ENCODE measurements around the gene ZNF28.
"Not testable (repeated sequence)": the region's sequence is repeated elsewhere in the genome, so short reads cannot be mapped to it uniquely, and the experiment has no call there.

ZNF28 gene

GRCh38 chr19:52809801-52810200, 11.6 kb downstream of the ZNF28 start:
- H3K4me3 ChIP-seq (ENCODE audit: low read depth, low read length): no peak overlapping the region
- no peak for DNase-seq (ENCODE audit: low read depth)
- no peak for TF ChIP-seq POLR2A (IDR thresholded peaks at IDR 0.05; ENCODE audit: extremely low read depth, insufficient read length)
- TF ChIP-seq MAX (IDR thresholded peaks at IDR 0.05; ENCODE audit: low read depth, low read length): no peak
- TF ChIP-seq, protein P1, sequence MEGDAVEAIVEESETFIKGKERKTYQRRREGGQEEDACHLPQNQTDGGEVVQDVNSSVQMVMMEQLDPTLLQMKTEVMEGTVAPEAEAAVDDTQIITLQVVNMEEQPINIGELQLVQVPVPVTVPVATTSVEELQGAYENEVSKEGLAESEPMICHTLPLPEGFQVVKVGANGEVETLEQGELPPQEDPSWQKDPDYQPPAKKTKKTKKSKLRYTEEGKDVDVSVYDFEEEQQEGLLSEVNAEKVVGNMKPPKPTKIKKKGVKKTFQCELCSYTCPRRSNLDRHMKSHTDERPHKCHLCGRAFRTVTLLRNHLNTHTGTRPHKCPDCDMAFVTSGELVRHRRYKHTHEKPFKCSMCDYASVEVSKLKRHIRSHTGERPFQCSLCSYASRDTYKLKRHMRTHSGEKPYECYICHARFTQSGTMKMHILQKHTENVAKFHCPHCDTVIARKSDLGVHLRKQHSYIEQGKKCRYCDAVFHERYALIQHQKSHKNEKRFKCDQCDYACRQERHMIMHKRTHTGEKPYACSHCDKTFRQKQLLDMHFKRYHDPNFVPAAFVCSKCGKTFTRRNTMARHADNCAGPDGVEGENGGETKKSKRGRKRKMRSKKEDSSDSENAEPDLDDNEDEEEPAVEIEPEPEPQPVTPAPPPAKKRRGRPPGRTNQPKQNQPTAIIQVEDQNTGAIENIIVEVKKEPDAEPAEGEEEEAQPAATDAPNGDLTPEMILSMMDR (IDR thresholded peaks at IDR 0.05; ENCODE audit: low read depth, low read length): no peak
- no peak for TF ChIP-seq MYC (IDR thresholded peaks at IDR 0.05; ENCODE audit: low read depth, low read length)

DNA sequence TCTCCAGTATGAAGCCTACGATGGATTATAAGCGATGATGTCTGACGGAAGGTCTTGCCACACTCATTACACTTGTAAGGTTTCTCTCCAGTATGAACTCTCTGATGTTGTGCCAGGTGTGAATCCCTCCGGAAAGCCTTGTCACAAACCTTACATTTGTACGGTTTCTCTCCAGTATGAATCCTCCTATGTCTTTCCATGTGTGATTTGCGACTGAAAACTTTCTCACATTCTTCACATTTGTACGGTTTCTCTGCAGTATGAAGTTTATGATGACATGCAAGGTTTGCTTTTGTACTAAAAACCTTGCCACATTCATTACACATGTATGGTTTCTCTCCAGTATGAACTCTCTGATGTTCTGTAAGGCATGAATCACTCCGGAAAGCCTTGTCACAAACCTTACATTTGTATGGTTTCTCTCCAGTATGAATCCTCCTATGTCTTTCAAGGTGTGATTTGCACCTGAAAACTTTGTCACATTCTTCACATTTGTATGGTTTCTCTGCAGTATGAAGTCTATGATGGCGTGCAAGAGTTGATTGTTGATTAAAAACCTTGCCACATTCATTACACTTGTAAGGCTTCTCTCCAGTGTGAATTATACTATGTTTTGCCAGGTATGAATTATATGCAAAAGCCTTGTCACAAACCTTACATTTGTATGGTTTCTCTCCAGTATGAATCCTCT, 21.3 kb downstream of the ZNF28 start:
- not testable (repeated sequence) for DNase-seq (ENCODE audit: low read depth); H3K4me3 ChIP-seq (ENCODE audit: low read depth, low read length)

GRCh38 chr19:52789440-52789839, 32.0 kb downstream of the ZNF28 start:
- DNase-seq (ENCODE audit: low read depth): no peak
- no peak for TF ChIP-seq MAX (IDR thresholded peaks at IDR 0.05; ENCODE audit: low read depth, low read length)
- TF ChIP-seq, protein P1 (IDR thresholded peaks at IDR 0.05; ENCODE audit: low read depth, low read length): no peak
- TF ChIP-seq MYC (IDR thresholded peaks at IDR 0.05; ENCODE audit: low read depth, low read length): no peak
- no peak for TF ChIP-seq POLR2A (IDR thresholded peaks at IDR 0.05; ENCODE audit: extremely low read depth, insufficient read length)
- H3K4me3 ChIP-seq (ENCODE audit: low read depth, low read length): no peak overlapping the region

DNA sequence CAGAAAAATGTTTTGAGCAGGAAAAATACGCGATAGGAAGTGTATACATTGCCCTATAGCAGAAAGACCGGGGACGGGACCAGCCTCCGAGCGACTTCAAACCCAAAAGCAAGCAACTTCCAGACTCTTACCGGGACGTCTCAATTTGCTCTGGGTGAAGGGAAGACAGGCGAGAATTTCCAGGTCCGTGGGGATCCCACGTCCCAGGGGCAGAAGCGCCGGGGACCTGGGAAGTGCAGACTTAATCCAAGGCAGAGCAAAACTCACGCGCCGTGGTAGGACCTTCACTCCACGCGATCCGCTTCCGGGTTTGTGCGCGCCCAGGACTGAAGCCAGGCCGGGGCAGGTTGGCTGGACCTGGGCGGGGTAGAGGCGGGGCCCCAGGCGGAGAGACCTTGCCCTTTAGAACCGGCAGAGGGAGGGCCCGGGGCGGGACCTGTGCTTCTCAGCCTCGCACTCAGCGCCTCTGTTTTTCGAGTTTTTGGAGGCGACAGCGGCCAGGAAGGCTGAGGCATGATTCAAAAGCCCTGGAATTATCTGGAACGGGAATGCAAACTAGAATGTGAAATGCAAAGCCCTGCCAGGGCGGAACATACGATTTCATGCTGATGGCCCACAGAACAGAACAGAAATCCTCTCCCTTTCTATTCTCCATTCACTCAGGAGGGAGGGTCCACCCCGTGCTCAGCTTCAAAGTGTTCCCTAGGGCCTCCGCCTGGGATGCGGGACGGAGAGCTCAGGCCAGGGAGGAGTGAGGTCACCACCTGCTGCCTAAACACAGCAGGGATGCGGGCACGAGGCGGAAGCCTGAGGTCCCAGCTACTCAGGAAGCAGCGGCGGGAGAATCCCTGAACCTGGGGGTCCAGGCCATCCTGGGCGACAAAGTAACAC, 34.7 kb downstream of the ZNF28 start, which contains the start of gene ZNF600:
TSS of gene ZNF600 (minus strand) at position 328 of the 891 bp plus-strand sequence. CDS start 7,903 bp downstream, outside the sequence.
- peak; percentile 87 for DNase-seq (ENCODE audit: low read depth)
- peak within 1 kb of the TSS; percentile 71 for H3K4me3 ChIP-seq (ENCODE audit: low read depth, low read length)
- TF ChIP-seq MYC (IDR thresholded peaks at IDR 0.05; ENCODE audit: low read depth, low read length): 0 out of 2 replicates have a peak, but pooled peaks have one; percentile 33
- TF ChIP-seq MAX (IDR thresholded peaks at IDR 0.05; ENCODE audit: low read depth, low read length): peak; percentile 66
- peak; percentile 57 for TF ChIP-seq POLR2A (IDR thresholded peaks at IDR 0.05; ENCODE audit: extremely low read depth, insufficient read length)

DNA sequence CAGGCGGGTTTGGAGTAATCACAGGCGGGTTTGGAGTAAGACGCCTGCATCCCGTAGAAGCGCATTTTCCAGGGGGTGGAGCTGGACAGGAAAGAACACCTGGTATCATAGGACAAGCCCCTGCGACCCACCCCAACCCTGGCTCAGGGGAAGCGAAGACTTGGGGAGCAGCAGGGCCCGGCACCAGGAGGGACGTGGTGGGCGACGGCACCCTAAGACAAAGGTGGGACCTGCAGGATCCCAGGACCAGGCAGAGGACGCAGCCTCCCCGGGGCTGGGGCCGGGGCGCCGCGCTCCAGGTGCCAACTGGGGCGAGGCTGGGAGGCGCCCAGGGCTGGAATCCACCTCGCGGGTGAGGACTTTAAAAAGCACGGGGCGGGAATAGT, 35.4 kb downstream of the ZNF28 start:
- TF ChIP-seq MYC (IDR thresholded peaks at IDR 0.05; ENCODE audit: low read depth, low read length) (no peak), POLR2A (IDR thresholded peaks at IDR 0.05; ENCODE audit: extremely low read depth, insufficient read length) (no peak), MAX (IDR thresholded peaks at IDR 0.05; ENCODE audit: low read depth, low read length) (no peak)
- TF ChIP-seq, protein P1 (IDR thresholded peaks at IDR 0.05; ENCODE audit: low read depth, low read length): no peak
- DNase-seq (ENCODE audit: low read depth): no peak
- peak overlapping the region; percentile 71 for H3K4me3 ChIP-seq (ENCODE audit: low read depth, low read length)

GRCh38 chr19:52785506-52785905, 35.9 kb downstream of the ZNF28 start:
- TF ChIP-seq MAX (IDR thresholded peaks at IDR 0.05; ENCODE audit: low read depth, low read length) (no peak), MYC (IDR thresholded peaks at IDR 0.05; ENCODE audit: low read depth, low read length) (no peak), POLR2A (IDR thresholded peaks at IDR 0.05; ENCODE audit: extremely low read depth, insufficient read length) (no peak)
- TF ChIP-seq, protein P1 (IDR thresholded peaks at IDR 0.05; ENCODE audit: low read depth, low read length): no peak
- DNase-seq (ENCODE audit: low read depth): no peak
- H3K4me3 ChIP-seq (ENCODE audit: low read depth, low read length): peak overlapping the region; percentile 71

DNA sequence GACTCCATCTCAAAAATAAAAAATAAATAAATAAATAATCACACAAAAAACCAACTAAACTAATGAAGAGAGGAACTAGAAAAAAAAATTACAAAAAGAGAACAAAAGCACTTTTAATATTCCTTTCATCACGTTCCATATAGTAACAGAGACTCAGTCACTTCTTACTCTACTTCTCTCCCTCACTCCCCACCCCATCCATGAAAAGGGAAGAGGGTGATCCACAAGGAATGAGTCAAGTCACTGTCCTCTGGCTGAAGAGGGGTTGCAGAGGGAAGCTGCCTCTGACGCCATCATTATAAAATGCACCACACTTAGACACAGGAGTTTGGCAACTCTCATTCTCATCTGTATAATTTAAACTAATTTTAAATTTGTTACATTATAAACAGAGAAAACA, 38.6 kb downstream of the ZNF28 start:
- not testable (repeated sequence) for H3K4me3 ChIP-seq (ENCODE audit: low read depth, low read length); DNase-seq (ENCODE audit: low read depth)
